Liver (tissue), 9 donors: ENCODE measurements around the gene TNNT3. TPM values are rescaled to one million over a fixed set of nuclear protein-coding genes. Genes with fewer than 3 reads are reported as not detected.

Experiments used
- DNase-seq: peaks from one replicate; pipeline ENCODE4 v3.0.0-alpha.2; 2017; ENCODE audit warnings: low spot score
- H3K27ac ChIP-seq, 2 donors: one replicate each; pipeline ENCODE4 v1.7.0; 2013; ENCODE audit warnings: inconsistent platforms in 2 of 2, low read length in 2 of 2, control low read depth in 1 of 2, low read depth in 1 of 2, mild to moderate bottlenecking in 1 of 2
- H3K27me3 ChIP-seq, 4 donors: one replicate each; pipeline versions ENCODE4 v1.6.1 to v1.7.0; 2013; ENCODE audit warnings: low read length in 3 of 4, inconsistent platforms in 1 of 4, mild to moderate bottlenecking in 1 of 4, moderate library complexity in 1 of 4; ENCODE audit not compliant: control insufficient read depth in 4 of 4, insufficient read depth in 4 of 4
- H3K36me3 ChIP-seq, 4 donors: one replicate each; pipeline versions ENCODE4 v1.6.1 to v1.7.0; 2013; ENCODE audit warnings: low read length in 3 of 4, mild to moderate bottlenecking in 3 of 4, low read depth in 1 of 4, moderate library complexity in 1 of 4; ENCODE audit not compliant: control insufficient read depth in 4 of 4, insufficient read depth in 3 of 4
- H3K4me1 ChIP-seq, 4 donors: one replicate each; pipeline versions ENCODE4 v1.6.1 to v1.7.0; 2013; ENCODE audit warnings: low read length in 3 of 4, mild to moderate bottlenecking in 3 of 4, moderate library complexity in 1 of 4; ENCODE audit not compliant: control insufficient read depth in 4 of 4, insufficient read depth in 4 of 4
- H3K4me3 ChIP-seq, 3 donors: one replicate each; pipeline versions ENCODE4 v1.6.1 to v1.7.0; 2013; ENCODE audit warnings: low read length in 3 of 3, control low read depth in 1 of 3, low read depth in 1 of 3, mild to moderate bottlenecking in 1 of 3
- H3K9ac ChIP-seq, 2 donors: one replicate each; pipeline ENCODE4 v1.7.0; 2013; ENCODE audit warnings: low read length in 2 of 2, mild to moderate bottlenecking in 2 of 2, moderate library complexity in 2 of 2, control low read depth in 1 of 2, low read depth in 1 of 2
- H3K9me3 ChIP-seq, 4 donors: one replicate each; pipeline versions ENCODE4 v1.6.1 to v1.7.0; 2013; ENCODE audit warnings: low read length in 3 of 4; ENCODE audit not compliant: control insufficient read depth in 4 of 4
- EGR1 ChIP-seq, 2 donors: IDR thresholded peaks; 2 replicates each; pipeline ENCODE4 v1.6.1; 2016 to 2018; ENCODE audit warnings: antibody characterized with exemption in 2 of 2, low read depth in 2 of 2
- FOXA1 ChIP-seq: IDR thresholded peaks from 2 replicates; pipeline ENCODE4 v1.6.1; 2016; ENCODE audit warnings: antibody characterized with exemption
- GABPA ChIP-seq, 2 donors: IDR thresholded peaks in 1 of 2; conservative IDR thresholded peaks in 1 of 2; 2 replicates each; pipeline ENCODE4 v1.6.1; 2016; ENCODE audit warnings: antibody characterized with exemption in 2 of 2, mild to moderate bottlenecking in 1 of 2, moderate library complexity in 1 of 2
- HNF4A ChIP-seq, 2 donors: conservative IDR thresholded peaks; 2 replicates each; pipeline ENCODE4 v1.6.1; 2016; ENCODE audit warnings: antibody characterized with exemption in 2 of 2, mild to moderate bottlenecking in 2 of 2
- HNF4G ChIP-seq: IDR thresholded peaks from 2 replicates; pipeline ENCODE4 v1.6.1; 2016; ENCODE audit warnings: antibody characterized with exemption
- JUND ChIP-seq, 2 donors: IDR thresholded peaks; 2 replicates each; pipeline ENCODE4 v1.6.1; 2016; ENCODE audit warnings: antibody characterized with exemption in 2 of 2
- NR2F2 ChIP-seq: IDR thresholded peaks from 2 replicates; pipeline ENCODE4 v1.6.1; 2016; ENCODE audit warnings: antibody characterized with exemption
- RAD21 ChIP-seq, 2 donors: IDR thresholded peaks; 2 replicates each; pipeline ENCODE4 v1.6.1; 2016; ENCODE audit warnings: antibody characterized with exemption in 2 of 2, mild to moderate bottlenecking in 2 of 2
- REST ChIP-seq: IDR thresholded peaks from 2 replicates; pipeline ENCODE4 v1.6.1; 2016; ENCODE audit warnings: antibody characterized with exemption, mild to moderate bottlenecking
- RXRA ChIP-seq, 2 donors: IDR thresholded peaks; 2 replicates each; pipeline ENCODE4 v1.6.1; 2017 to 2018; ENCODE audit warnings: antibody characterized with exemption in 2 of 2, mild to moderate bottlenecking in 1 of 2
- TAF1 ChIP-seq: conservative IDR thresholded peaks from 2 replicates; pipeline ENCODE4 v1.6.1; 2016; ENCODE audit warnings: antibody characterized with exemption, mild to moderate bottlenecking
- YY1 ChIP-seq: IDR thresholded peaks from 2 replicates; pipeline ENCODE4 v1.6.1; 2016; ENCODE audit warnings: antibody characterized with exemption, mild to moderate bottlenecking
- ZBTB33 ChIP-seq: IDR thresholded peaks from 2 replicates; pipeline ENCODE4 v1.6.1; 2016; ENCODE audit warnings: antibody characterized with exemption
- WGBS: extraction: QIAGEN DNeasy Blood & Tissue Kit; methylation state at CpG from one replicate; pipeline ENCODE4 v1.1.7; 2013; 5-methylcytosine and 5-hydroxymethylcytosine counted together
- polyA plus RNA-seq, 2 donors: library from polyadenylated mRNA; stranded (reverse) in 1 of 2; unstranded in 1 of 2; fragments of 200-250 nt in 1 of 2; fragments of >200 nt in 1 of 2; fragmentation: Nextera tagmentation in 1 of 2; extraction: Ambion mirVana in 1 of 2; gene quantifications; one replicate each; pipeline versions ENCODE4 v1.2.1 to v1.2.3, GENCODE V29; 2013 to 2015
- total RNA-seq, 2 donors: library from RNA; depleted of rRNA; stranded (reverse); fragments of >200 nt; gene quantifications; one replicate each; pipeline ENCODE4 v1.2.3, GENCODE V29; 2014
- TF ChIP-seq, protein P1 (sequence below): fragments of 150-350 bp; IDR thresholded peaks from 2 replicates; pipeline ENCODE4 v1.5.1; 2017; ENCODE audit warnings: improper control_type of control experiment, low read depth, low read length; ENCODE audit not compliant: missing input control
- donor health status: healthy.
- donor health status: healthy.
- donor health status: healthy.
- donor health status: healthy.
- donor health status: healthy.

TNNT3 gene
- total and polyA plus RNA-seq, 4 donors = 0.06 to 0.14 TPM; not detected in 2

- no peak overlapping the region for H3K27ac ChIP-seq
- H3K9ac ChIP-seq = no peak overlapping the region
- H3K4me1 ChIP-seq = no peaks in the 10 kb centered on the region
- H3K4me3 ChIP-seq = no peak overlapping the region
- no peaks in the 10 kb centered on the region for H3K9me3 ChIP-seq
- no peak for DNase-seq
- H3K36me3 ChIP-seq = no peaks in the 10 kb centered on the region
- 100% methylated on average over 5 of the region's 20 CpGs for WGBS
- TF ChIP-seq, protein P1, sequence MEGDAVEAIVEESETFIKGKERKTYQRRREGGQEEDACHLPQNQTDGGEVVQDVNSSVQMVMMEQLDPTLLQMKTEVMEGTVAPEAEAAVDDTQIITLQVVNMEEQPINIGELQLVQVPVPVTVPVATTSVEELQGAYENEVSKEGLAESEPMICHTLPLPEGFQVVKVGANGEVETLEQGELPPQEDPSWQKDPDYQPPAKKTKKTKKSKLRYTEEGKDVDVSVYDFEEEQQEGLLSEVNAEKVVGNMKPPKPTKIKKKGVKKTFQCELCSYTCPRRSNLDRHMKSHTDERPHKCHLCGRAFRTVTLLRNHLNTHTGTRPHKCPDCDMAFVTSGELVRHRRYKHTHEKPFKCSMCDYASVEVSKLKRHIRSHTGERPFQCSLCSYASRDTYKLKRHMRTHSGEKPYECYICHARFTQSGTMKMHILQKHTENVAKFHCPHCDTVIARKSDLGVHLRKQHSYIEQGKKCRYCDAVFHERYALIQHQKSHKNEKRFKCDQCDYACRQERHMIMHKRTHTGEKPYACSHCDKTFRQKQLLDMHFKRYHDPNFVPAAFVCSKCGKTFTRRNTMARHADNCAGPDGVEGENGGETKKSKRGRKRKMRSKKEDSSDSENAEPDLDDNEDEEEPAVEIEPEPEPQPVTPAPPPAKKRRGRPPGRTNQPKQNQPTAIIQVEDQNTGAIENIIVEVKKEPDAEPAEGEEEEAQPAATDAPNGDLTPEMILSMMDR = no peak
- no peak for TF ChIP-seq TAF1
- no peaks in the 10 kb centered on the region for H3K27me3 ChIP-seq
Observed at GRCh38 chr11:1964955-1965354, 45.5 kb downstream of the TNNT3 start.

DNA sequence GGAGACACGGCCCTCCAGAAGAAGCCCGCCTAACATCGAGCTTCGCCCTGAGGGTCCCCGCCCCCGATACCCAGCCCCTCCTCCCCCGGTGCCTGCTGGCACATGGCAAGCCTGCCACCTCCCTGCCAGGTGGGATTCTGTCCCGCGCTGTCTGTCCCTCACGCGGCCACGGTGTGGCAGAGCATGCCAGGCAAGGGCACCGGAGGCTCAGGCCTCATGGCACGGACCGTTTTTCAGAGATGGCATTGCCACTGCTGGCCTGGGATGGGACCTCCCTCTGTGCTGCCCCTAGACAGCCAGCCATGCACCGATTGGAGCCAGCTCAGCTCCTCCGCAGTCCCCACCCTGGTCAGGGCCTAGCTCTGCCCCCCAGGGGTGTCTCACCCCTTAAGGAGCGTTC is 47.0 kb downstream of the TNNT3 start:
- H3K27me3 ChIP-seq = no peaks in the 10 kb centered on the region

DNA sequence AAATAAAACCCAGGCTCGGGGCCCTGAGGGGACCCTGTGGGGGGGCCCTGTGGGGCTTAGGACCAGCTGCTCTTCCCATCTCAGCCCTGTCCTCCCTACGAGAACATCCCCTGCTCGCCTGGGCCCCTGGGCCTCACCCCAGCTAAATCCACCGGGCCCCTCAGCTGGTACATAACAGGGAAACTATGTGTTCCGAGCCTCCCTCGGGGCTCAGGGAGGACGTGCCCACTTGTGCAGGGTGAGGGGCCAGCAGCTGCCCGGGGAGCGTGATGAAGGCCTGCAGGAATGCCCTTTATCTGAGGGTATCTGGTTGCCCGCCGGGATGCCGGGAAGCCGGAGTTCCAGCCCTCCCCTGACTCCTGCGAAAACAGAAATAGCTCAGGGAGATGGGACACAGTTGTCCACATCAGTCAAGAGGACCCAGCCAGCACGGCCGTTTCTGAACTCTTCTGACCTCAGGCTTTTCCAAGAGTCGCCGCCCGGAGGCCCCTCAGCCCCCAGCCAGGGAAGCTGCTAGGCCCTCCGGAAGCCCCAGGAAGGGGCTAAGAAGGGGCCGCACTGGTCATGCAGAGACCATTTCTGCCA is 48.2 kb downstream of the TNNT3 start:
- no peaks in the 10 kb centered on the region for H3K4me1 ChIP-seq
- H3K9ac ChIP-seq = no peak overlapping the region
- H3K27me3 ChIP-seq = no peaks in the 10 kb centered on the region
- 77% methylated on average over 5 of the region's 21 CpGs for WGBS
- no peak overlapping the region for H3K4me3 ChIP-seq
- no peak overlapping the region for H3K27ac ChIP-seq
- TF ChIP-seq FOXA1 = no peak
- no peak for TF ChIP-seq EGR1 (IDR thresholded peaks at IDR 0.05; ENCODE audit: low read depth in 2 of 2)
- no peak for TF ChIP-seq GABPA (IDR thresholded peaks at IDR 0.05 in 1 of 2, conservative IDR thresholded peaks at IDR 0.05 in 1 of 2)
- TF ChIP-seq ZBTB33 = no peak
- no peak for TF ChIP-seq YY1
- TF ChIP-seq REST = no peak
- no peak for TF ChIP-seq HNF4G
- TF ChIP-seq TAF1 = no peak
- TF ChIP-seq HNF4A (conservative IDR thresholded peaks at IDR 0.05) = no peak
- no peak for TF ChIP-seq RXRA (IDR thresholded peaks at IDR 0.05)
- TF ChIP-seq RAD21 (IDR thresholded peaks at IDR 0.05) = no peak
- TF ChIP-seq JUND (IDR thresholded peaks at IDR 0.05) = no peak
- no peak for TF ChIP-seq NR2F2
- no peak for DNase-seq
- H3K36me3 ChIP-seq = no peaks in the 10 kb centered on the region
- no peaks in the 10 kb centered on the region for H3K9me3 ChIP-seq

More for the DNA sequence above, 47.0 kb downstream of the TNNT3 start:
- Histone ChIP-seq H3K4me1 (no peaks in the 10 kb centered on the region), H3K9ac (no peak overlapping the region), H3K36me3 (no peaks in the 10 kb centered on the region), H3K27ac (no peak overlapping the region), H3K9me3 (no peaks in the 10 kb centered on the region), H3K4me3 (no peak overlapping the region)
- no peak for DNase-seq
- TF ChIP-seq EGR1 (IDR thresholded peaks at IDR 0.05; ENCODE audit: low read depth in 2 of 2) = no peak
- WGBS = 94% methylated on average over 8 of the region's 18 CpGs
